Vagina (tissue), 2 donors: ENCODE measurements around the gene ZNF778.
"Not testable (repeated sequence)": the region's sequence is repeated elsewhere in the genome, so short reads cannot be mapped to it uniquely, and the experiment has no call there.

Experiments used
- CTCF ChIP-seq, 3 experiments: fragments of 450-650 bp in 2 of 3; fragments of 200-600 bp in 1 of 3; sonication (generic) in 1 of 3; IDR thresholded peaks; one replicate each; pipeline ENCODE4 v1.5.1; 2017 to 2019; ENCODE audit warnings: antibody characterized with exemption in 3 of 3, mild to moderate bottlenecking in 2 of 3, moderate library complexity in 2 of 3
- POLR2AphosphoS5 ChIP-seq, 2 donors: sonication (generic); formaldehyde crosslinking; IDR thresholded peaks; one replicate each; pipeline ENCODE4 v1.9.0; 2017; ENCODE audit warnings: antibody characterized with exemption in 2 of 2, mild to moderate bottlenecking in 2 of 2, low read depth in 1 of 2; ENCODE audit not compliant: insufficient read depth in 1 of 2

GRCh38 chr16:89244264-89244663 is 26.8 kb downstream of the ZNF778 start:
- not testable (repeated sequence) for TF ChIP-seq CTCF (IDR thresholded peaks at IDR 0.05); POLR2AphosphoS5 (IDR thresholded peaks at IDR 0.05; ENCODE audit: insufficient read depth in 1 of 2, low read depth in 1 of 2)
